Measurements from ENCODE around the gene SHISA3.
"Not testable (repeated sequence)": the region's sequence is repeated elsewhere in the genome, so short reads cannot be mapped to it uniquely, and the experiment has no call there.

The SHISA3 gene

GRCh38 chr4:42364266-42365053 is 32.8 kb upstream of the SHISA3 start:
- no peaks in the 10 kb centered on the region for H3K27me3 ChIP-seq (replicated peaks; ENCODE audit: control insufficient read depth, insufficient read depth, low read length)
- TF ChIP-seq CTCF (IDR thresholded peaks at IDR 0.05; ENCODE audit: insufficient read depth, low read length, poor library complexity, severe bottlenecking): no peak
- H3K4me3 ChIP-seq (replicated peaks; ENCODE audit: low read depth, low read length): no peak overlapping the region
- no peaks in the 10 kb centered on the region for H3K36me3 ChIP-seq (ENCODE audit: control insufficient read depth, insufficient read depth, low read length)
- no peak for DNase-seq (ENCODE audit: extremely low read depth, insufficient read length)

- TF ChIP-seq CTCF (IDR thresholded peaks at IDR 0.05; ENCODE audit: insufficient read depth, low read length, poor library complexity, severe bottlenecking): no peak
- Histone ChIP-seq H3K4me3 (replicated peaks; ENCODE audit: low read depth, low read length) (no peak overlapping the region), H3K36me3 (ENCODE audit: control insufficient read depth, insufficient read depth, low read length) (no peaks in the 10 kb centered on the region)
Measured at GRCh38 chr4:42366959-42367358, 30.3 kb upstream of the SHISA3 start.

GRCh38 chr4:42369489-42369888 is 27.8 kb upstream of the SHISA3 start:
- H3K4me3 ChIP-seq (replicated peaks; ENCODE audit: low read depth, low read length): no peak overlapping the region
- no peaks in the 10 kb centered on the region for H3K27me3 ChIP-seq (replicated peaks; ENCODE audit: control insufficient read depth, insufficient read depth, low read length)
- no peak for TF ChIP-seq CTCF (IDR thresholded peaks at IDR 0.05; ENCODE audit: insufficient read depth, low read length, poor library complexity, severe bottlenecking)
- no peak for DNase-seq (ENCODE audit: extremely low read depth, insufficient read length)
- no peaks in the 10 kb centered on the region for H3K36me3 ChIP-seq (ENCODE audit: control insufficient read depth, insufficient read depth, low read length)

More at GRCh38 chr4:42366959-42367358, 30.3 kb upstream of the SHISA3 start:
- H3K27me3 ChIP-seq (replicated peaks; ENCODE audit: control insufficient read depth, insufficient read depth, low read length): no peaks in the 10 kb centered on the region
- DNase-seq (ENCODE audit: extremely low read depth, insufficient read length): no peak

GRCh38 chr4:42371305-42372252 is 25.7 kb upstream of the SHISA3 start:
- Histone ChIP-seq H3K4me3 (replicated peaks; ENCODE audit: low read depth, low read length) (no peak overlapping the region), H3K36me3 (ENCODE audit: control insufficient read depth, insufficient read depth, low read length) (no peaks in the 10 kb centered on the region), H3K27me3 (replicated peaks; ENCODE audit: control insufficient read depth, insufficient read depth, low read length) (no peaks in the 10 kb centered on the region)
- no peak for DNase-seq (ENCODE audit: extremely low read depth, insufficient read length)
- TF ChIP-seq CTCF (IDR thresholded peaks at IDR 0.05; ENCODE audit: insufficient read depth, low read length, poor library complexity, severe bottlenecking): peak; percentile 47

- H3K36me3 ChIP-seq (ENCODE audit: control insufficient read depth, insufficient read depth, low read length); H3K4me3 ChIP-seq (replicated peaks; ENCODE audit: low read depth, low read length); DNase-seq (ENCODE audit: extremely low read depth, insufficient read length); H3K27me3 ChIP-seq (replicated peaks; ENCODE audit: control insufficient read depth, insufficient read depth, low read length): not testable (repeated sequence)
Measured at GRCh38 chr4:42372303-42372702, 25.0 kb upstream of the SHISA3 start.

GRCh38 chr4:42377497-42377896 is 19.8 kb upstream of the SHISA3 start:
- no peaks in the 10 kb centered on the region for H3K36me3 ChIP-seq (ENCODE audit: control insufficient read depth, insufficient read depth, low read length)
- no peak for TF ChIP-seq CTCF (IDR thresholded peaks at IDR 0.05; ENCODE audit: insufficient read depth, low read length, poor library complexity, severe bottlenecking)
- H3K27me3 ChIP-seq (replicated peaks; ENCODE audit: control insufficient read depth, insufficient read depth, low read length): no peaks in the 10 kb centered on the region
- no peak overlapping the region for H3K4me3 ChIP-seq (replicated peaks; ENCODE audit: low read depth, low read length)
- DNase-seq (ENCODE audit: extremely low read depth, insufficient read length): no peak

Data from GM06990 (cell line).